HG03097 (cell line): ENCODE results near the gene MCOLN3.
"Not testable (repeated sequence)": the region's sequence is repeated elsewhere in the genome, so short reads cannot be mapped to it uniquely, and the experiment has no call there.

Source experiments
- ATAC-seq: cut with Tn5 transposase; IDR thresholded peaks from one replicate; pipeline ENCODE4 v1.9.1; 2021; ENCODE audit not compliant: unreplicated experiment, low FRiP score

The MCOLN3 gene

DNA sequence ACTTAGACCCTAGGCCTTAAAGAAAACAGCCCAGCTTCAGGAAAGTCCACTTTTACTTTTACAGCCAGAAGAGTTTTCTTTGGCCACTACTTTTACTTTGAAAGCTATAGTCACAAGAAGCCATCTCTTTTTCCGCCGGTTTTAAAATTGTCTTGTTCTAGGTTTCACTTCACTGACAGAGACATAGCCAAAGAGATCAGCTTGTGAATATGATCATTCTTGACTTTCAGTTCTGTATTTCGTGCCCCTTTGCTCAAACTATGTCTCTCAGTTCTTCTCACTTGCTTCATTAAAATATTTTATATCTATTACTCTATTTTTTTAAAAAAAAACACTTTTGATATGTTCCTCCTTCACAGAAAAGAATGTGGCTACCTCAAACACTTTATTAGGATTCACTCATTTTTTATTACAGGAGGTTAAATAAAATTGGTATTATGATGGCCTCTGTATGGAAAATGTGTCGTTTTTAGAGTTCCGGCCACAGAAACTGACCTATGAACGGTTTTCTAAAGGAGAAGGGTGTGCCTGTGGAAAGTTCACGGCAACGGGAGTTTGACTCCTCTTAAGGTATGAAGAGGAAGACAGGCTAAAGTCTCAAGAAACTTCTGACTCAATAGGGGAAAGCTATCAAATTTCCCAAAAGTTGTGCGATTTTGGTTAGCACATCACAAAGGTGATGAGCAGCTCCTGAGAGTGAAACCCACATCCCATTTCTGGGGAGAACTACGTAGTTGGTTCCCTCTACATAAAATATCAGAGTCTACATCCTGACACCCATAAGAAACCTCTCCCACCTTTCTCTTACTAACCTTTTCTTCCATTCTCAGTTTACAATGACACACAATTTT is 52.6 kb downstream of the MCOLN3 start:
- ATAC-seq, result peak; percentile 40

- ATAC-seq, result no peak
Observed at GRCh38 chr1:84991097-84991920, 57.0 kb downstream of the MCOLN3 start.

- ATAC-seq, result peak; percentile 67
Observed at GRCh38 chr1:84988588-84988987, 59.7 kb downstream of the MCOLN3 start.

- not testable (repeated sequence) for ATAC-seq
Observed at GRCh38 chr1:84986561-84986960, 61.7 kb downstream of the MCOLN3 start.

DNA sequence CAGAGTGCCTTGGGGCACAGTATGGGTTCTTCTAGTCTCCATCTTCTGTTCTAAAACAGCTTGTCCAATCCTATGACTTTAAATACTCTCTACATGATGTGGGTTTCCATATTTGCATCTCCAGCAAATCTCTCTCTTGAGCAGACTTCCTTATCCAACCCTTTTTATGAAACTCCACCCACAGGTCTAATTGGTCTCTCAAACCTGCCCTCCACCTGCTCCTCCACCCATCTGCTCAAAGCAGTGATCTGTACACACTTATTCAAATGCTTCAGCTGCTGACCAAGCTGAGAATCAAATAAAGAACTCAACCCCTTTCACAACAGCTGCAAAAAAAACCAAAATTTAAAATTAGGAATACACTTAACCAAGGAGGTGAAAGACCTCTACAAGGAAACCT is 62.9 kb downstream of the MCOLN3 start:
- no peak for ATAC-seq

DNA sequence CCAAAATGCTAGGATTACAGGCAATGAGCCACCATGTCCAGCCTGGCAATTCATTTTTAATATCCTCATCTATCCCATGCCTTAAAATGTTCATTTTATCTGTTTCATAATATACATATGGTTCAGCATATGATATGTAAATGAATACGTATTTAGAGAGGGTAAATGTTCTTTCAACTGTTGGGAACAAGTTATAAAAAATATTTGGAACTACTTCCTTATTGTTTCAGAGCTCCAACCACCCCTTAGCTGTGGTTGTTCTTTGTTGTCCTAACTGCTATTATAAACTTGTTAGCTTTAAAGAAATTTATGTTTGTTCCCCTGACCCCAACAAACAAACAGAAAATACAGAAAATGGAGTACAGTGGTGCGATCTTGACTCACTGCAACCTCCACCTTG is 65.9 kb downstream of the MCOLN3 start:
- ATAC-seq, result no peak

DNA sequence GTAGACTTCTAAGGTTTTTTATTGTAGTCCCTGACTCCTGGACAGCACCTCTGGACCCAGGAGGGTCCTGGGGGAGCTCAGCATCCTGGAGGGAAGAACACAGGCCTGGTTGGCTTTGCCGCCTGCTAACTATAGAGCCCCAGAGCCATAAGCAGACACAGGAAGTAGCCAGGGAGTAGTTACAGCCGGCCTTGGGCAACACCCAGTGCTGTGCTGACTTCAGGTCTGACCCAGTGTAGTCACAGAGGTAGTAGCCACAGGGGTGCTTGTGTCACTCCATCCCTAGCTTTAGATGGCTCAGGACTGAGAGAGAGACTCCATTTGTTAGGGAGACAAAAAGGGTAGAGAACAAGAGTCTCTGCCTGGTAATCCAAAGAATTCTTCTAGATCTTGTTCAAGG is 73.3 kb downstream of the MCOLN3 start:
- ATAC-seq, result no peak

DNA sequence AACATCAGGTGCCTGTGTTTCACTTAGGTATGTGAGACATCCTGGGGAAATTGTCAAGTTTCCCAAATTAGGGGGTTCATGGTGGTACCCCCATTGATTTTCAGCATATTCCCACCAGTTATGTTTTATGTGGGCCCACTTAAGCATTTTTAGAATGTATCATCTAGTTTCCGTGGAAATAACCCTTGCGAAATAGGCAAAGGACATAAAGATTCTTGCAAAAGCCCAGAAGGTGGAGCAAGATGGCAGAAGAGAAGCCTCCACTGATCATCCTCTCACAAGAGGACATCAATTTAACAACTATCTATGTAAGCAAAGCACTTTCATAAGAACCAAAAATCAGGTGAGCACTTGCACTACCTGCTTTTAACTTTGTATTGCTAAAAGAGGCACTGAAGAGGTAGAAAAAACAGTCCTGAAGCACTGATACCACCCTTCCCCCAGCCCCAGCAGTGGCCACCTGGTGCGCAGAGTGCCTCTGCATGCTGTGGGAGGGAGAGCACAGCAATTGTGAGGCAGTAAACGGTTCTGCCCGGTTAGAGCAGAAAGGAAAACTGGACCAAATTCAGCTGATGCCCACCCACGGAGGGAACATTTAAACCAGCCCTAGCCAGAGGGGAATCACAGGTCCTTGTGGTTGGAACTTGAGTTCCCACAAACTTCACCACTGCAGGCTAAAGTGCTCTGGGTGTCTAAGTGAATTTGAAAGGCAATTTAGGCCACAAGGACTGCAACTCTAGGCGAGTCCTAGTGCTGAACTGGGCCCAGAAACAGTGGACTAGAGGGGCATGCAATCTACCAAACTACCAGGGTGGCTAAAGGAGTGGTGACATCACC is 74.6 kb downstream of the MCOLN3 start:
- ATAC-seq, result no peak

DNA sequence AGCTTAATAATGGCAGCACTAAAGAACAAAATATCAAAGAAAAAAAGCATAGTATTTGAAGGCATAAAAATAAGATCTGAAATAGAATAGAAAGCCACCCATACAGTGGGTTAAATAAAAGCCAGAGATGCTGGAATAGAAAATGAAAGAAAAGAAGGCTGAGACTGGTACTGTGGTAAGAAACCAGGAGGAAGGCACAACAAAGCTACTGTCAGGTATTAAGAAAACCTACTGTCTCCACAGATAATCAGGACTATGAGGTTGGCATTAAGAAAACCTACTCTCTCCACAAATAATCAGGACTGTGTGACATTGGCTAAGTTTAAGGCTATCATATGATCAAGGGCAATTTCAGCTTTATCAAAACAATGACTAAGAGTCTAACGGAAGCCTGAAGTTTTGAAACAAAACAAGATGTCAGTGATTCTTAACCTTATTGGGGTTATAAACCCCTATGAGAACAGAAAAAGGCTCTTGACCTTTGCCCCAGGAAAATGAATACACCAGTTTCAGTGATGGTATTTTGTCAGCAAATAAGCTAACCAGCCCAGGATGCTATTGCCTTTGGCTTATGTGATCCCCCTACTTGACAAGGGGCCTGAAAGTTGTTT is 75.8 kb downstream of the MCOLN3 start:
- ATAC-seq, result peak; percentile 45

GRCh38 chr1:84971957-84972356 is 76.3 kb downstream of the MCOLN3 start:
- no peak for ATAC-seq

DNA sequence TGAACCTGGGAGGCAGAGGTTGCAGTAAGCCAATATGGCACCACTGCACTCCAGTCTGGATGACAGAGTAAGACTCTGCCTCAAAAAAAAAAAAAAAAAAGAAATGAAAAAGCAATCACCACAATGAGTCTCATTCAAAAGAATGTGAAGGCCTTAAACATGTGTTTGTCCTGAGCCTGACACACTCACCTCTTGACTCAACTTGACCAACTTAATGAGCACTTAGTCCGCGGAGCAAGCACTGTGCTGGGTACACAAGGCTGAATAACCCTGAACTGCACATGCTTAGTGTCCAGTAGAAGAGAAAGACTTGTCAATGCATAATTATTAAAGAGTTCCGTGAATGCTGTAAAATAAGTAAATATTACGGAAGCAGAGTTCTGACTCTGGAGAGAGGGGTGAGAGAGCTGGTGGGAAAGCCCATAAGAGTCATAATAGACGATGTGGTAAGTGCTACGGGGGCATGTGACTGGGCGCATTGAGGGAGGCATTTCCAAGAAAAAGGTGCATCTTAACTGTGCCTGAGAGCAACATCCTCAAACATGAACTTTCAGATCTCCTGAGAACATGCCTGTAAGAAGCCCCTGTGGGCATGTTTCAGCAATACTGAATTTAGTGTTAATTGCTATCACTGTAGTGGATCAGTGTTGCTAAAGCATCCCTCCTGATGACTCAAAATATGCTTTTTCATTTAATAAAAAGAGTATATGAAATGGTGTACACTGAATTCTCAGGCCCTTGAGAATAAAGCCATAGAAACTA is 78.6 kb downstream of the MCOLN3 start:
- peak; percentile 49 for ATAC-seq

DNA sequence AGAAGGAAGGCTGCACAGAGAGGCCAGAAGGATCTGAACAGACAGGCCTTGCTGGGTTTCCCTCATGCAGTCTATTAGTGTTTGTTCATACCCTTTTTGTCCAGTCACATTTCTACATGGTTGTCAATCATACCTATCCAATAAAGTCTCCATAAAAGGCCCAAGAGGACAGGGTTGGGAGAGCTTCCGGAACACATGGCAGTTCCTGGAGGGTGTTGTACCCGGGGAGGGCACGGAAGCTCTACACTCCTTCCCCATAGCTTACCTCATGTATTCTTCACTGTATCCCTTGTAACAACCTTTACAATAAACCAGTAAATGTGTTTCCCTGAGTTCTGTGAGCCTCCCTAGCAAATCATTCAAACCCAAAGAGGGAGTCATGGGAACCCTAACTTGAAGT is 79.4 kb downstream of the MCOLN3 start:
- no peak for ATAC-seq

GRCh38 chr1:84968101-84968500 is 80.2 kb downstream of the MCOLN3 start:
- ATAC-seq, result no peak
